A549 (cell line): ENCODE results near the gene NTM.

ENCODE experiments used
- ESRRA ChIP-seq: fragments of 150-350 bp; IDR thresholded peaks from 2 replicates; pipeline ENCODE4 v1.6.1; 2014; ENCODE audit warnings: mild to moderate bottlenecking, low read length, borderline replicate concordance
- TF ChIP-seq, protein P1 (sequence below): fragments of >200 bp; sonication (Bioruptor Twin); formaldehyde crosslinking; IDR thresholded peaks from 3 replicates; pipeline ENCODE4 v1.6.1; 2016

DNA sequence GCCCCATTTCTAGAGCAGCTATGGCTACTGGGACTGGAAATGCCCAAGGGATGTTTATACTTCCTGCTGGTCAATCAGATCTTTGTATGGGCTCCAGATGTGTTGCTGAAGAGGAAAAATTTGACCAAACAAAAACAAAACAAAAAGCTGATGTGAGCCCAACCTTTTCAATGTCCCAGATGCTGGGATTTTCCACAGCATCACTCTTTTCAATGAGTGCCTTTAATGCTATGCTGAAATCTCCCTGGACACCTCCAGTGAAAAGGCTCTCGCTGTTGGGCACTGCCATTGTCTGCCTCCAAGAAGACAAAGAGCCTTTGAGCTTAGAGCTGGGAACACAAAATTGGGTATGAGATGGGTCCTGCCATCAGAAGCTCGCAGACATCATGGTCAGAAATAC is 671.9 kb downstream of the NTM start:
- no peak for TF ChIP-seq ESRRA
- TF ChIP-seq, protein P1, sequence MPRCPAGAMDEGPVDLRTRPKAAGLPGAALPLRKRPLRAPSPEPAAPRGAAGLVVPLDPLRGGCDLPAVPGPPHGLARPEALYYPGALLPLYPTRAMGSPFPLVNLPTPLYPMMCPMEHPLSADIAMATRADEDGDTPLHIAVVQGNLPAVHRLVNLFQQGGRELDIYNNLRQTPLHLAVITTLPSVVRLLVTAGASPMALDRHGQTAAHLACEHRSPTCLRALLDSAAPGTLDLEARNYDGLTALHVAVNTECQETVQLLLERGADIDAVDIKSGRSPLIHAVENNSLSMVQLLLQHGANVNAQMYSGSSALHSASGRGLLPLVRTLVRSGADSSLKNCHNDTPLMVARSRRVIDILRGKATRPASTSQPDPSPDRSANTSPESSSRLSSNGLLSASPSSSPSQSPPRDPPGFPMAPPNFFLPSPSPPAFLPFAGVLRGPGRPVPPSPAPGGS, result no peak
